Keratinocyte (primary cell): ENCODE data around the gene KRTAP4-4. TPM values are rescaled to one million over a fixed set of nuclear protein-coding genes. Genes with fewer than 3 reads are reported as not detected.
A peak's percentile ranks its signal among the peaks of the same experiment; 100 is the strongest.

Experiments
- DNase-seq: peaks from one replicate; pipeline ENCODE4 v3.0.0-alpha.2; 2011; ENCODE audit warnings: low read depth, missing footprints, low spot score
- FAIRE-seq: peaks from 2 replicates; lab custom pipeline; 2011; peaks lifted over from hg19 to GRCh38; lab: Jason Lieb, UNC
- H2AFZ ChIP-seq: 2 replicates; pipeline ENCODE4 v1.6.0; 2012; ENCODE audit warnings: low read length, control low read depth, inconsistent platforms; ENCODE audit not compliant: control insufficient read depth
- H3K27ac ChIP-seq: 2 replicates; pipeline ENCODE4 v1.5.1; 2011; ENCODE audit warnings: low read length; ENCODE audit not compliant: control insufficient read depth, insufficient read depth
- H3K27me3 ChIP-seq: 3 replicates; pipeline ENCODE4 v1.6.0; 2011; ENCODE audit warnings: low read length; ENCODE audit not compliant: control insufficient read depth, insufficient read depth; ENCODE audit errors: extremely low read depth
- H3K36me3 ChIP-seq, 2 experiments: 2 replicates in 1 of 2; 3 replicates in 1 of 2; pipeline ENCODE4 v1.5.1; 2011; ENCODE audit warnings: low read length in 2 of 2, mild to moderate bottlenecking in 1 of 2; ENCODE audit not compliant: control insufficient read depth in 2 of 2, insufficient read depth in 2 of 2; ENCODE audit errors: extremely low read depth in 1 of 2
- H3K4me1 ChIP-seq: 3 replicates; pipeline ENCODE4 v1.5.1; 2011; ENCODE audit warnings: low read length; ENCODE audit not compliant: control insufficient read depth, insufficient read depth; ENCODE audit errors: extremely low read depth
- H3K4me2 ChIP-seq: 3 replicates; pipeline ENCODE4 v1.6.0; 2011; ENCODE audit warnings: low read depth, low read length; ENCODE audit not compliant: control insufficient read depth, insufficient read depth; ENCODE audit errors: extremely low read depth
- H3K4me3 ChIP-seq, 3 experiments: fragments of 200-600 bp in 1 of 3; sonication (generic) in 1 of 3; 2 replicates in 2 of 3; 3 replicates in 1 of 3; pipeline ENCODE4 v1.5.1; 2011 to 2016; ENCODE audit warnings: low read length in 3 of 3, mild to moderate bottlenecking in 3 of 3, control low read depth in 2 of 3, inconsistent platforms in 1 of 3, low read depth in 1 of 3, mixed read lengths in 1 of 3, mixed run types in 1 of 3, moderate library complexity in 1 of 3; ENCODE audit not compliant: control insufficient read depth in 2 of 3, insufficient read depth in 2 of 3; ENCODE audit errors: extremely low read depth in 1 of 3
- H3K79me2 ChIP-seq: 2 replicates; pipeline ENCODE4 v1.6.0; 2012; ENCODE audit warnings: low read length; ENCODE audit not compliant: control insufficient read depth, insufficient read depth
- H3K9ac ChIP-seq: 3 replicates; pipeline ENCODE4 v1.6.0; 2011; ENCODE audit warnings: low read length; ENCODE audit not compliant: control insufficient read depth, insufficient read depth; ENCODE audit errors: extremely low read depth
- H3K9me1 ChIP-seq: 3 replicates; pipeline ENCODE4 v1.6.0; 2011; ENCODE audit warnings: low read length; ENCODE audit not compliant: control insufficient read depth, insufficient read depth; ENCODE audit errors: extremely low read depth
- H3K9me3 ChIP-seq: 2 replicates; pipeline ENCODE4 v1.5.1; 2012; ENCODE audit warnings: low read depth, low read length; ENCODE audit not compliant: control insufficient read depth
- H4K20me1 ChIP-seq: 3 replicates; pipeline ENCODE4 v1.6.0; 2011; ENCODE audit warnings: low read length; ENCODE audit not compliant: control insufficient read depth, insufficient read depth; ENCODE audit errors: extremely low read depth
- CTCF ChIP-seq, 3 experiments: IDR thresholded peaks in 1 of 3; conservative IDR thresholded peaks in 1 of 3; optimal IDR thresholded peaks in 1 of 3; 2 replicates in 2 of 3; 3 replicates in 1 of 3; pipeline versions ENCODE3 to v1.5.1; 2011; ENCODE audit warnings: low read length in 3 of 3, mild to moderate bottlenecking in 3 of 3, moderate library complexity in 2 of 3, control low read depth in 1 of 3, inconsistent platforms in 1 of 3; ENCODE audit not compliant: insufficient read depth in 2 of 3; ENCODE audit errors: extremely low read depth in 1 of 3
- EZH2 ChIP-seq: IDR thresholded peaks from one replicate; pipeline ENCODE4 v1.6.1; 2012; ENCODE audit warnings: inconsistent platforms, mild to moderate bottlenecking, low read length, moderate library complexity
- dilution Hi-C: fragments of 300-500 bp; cut with MboI; formaldehyde crosslinking; loops from one replicate; pipeline ENCODE4 v1.7.0; 2020; ENCODE audit warnings: low sequenced_read_pairs; ENCODE audit not compliant: extremely low pct_ligation_motif_present
- polyA plus RNA-seq, 5 experiments: library from polyadenylated mRNA; depleted of rRNA in 3 of 5; stranded (reverse) in 3 of 5; stranded (forward) in 1 of 5; unstranded in 1 of 5; fragments of >200 nt; gene quantifications; 1 replicate in 1 of 5; 2 replicates in 3 of 5; 3 replicates in 1 of 5; pipeline versions ENCODE4 v1.2.1 to v1.2.3, GENCODE V29; 2011 to 2012; ENCODE audit warnings: missing spikeins in 2 of 5, low read depth in 1 of 5, low replicate concordance in 1 of 5

KRTAP4-4 gene
- polyA plus RNA-seq, 1 donor (not counting 4 experiments of a cell fraction or from before 2014, with no cell fraction given) = not detected

GRCh38 chr17:41133880-41134735, 26.4 kb downstream of the KRTAP4-4 start:
- no peak overlapping the region for H3K4me3 ChIP-seq
- H3K79me2 ChIP-seq = no peaks in the 10 kb centered on the region
- no peaks in the 10 kb centered on the region for H3K9me3 ChIP-seq
- H3K9ac ChIP-seq = no peak overlapping the region
- TF ChIP-seq CTCF (optimal IDR thresholded peaks at IDR 0.05 in 1 of 3, IDR thresholded peaks at IDR 0.05 in 1 of 3, conservative IDR thresholded peaks at IDR 0.05 in 1 of 3; ENCODE audit: extremely low read depth in 1 of 3, insufficient read depth in 2 of 3, low read length in 3 of 3) (no peak), EZH2 (no peak)
- H3K4me2 ChIP-seq = no peak overlapping the region
- DNase-seq (no peak), FAIRE-seq (no peak)
- peaks cover 30% of the 10 kb centered on the region for H3K4me1 ChIP-seq
- H3K27ac ChIP-seq = no peak overlapping the region
- H3K36me3 ChIP-seq = no peaks in the 10 kb centered on the region
- no peaks in the 10 kb centered on the region for H3K27me3 ChIP-seq
- dilution Hi-C loops = no loop called here
- peak overlapping the region; percentile 1 for H2AFZ ChIP-seq
- H3K9me1 ChIP-seq = no peaks in the 10 kb centered on the region
- no peaks in the 10 kb centered on the region for H4K20me1 ChIP-seq

- H3K27ac ChIP-seq = peak overlapping the region; percentile 74
- no peaks in the 10 kb centered on the region for H3K9me1 ChIP-seq
- H3K79me2 ChIP-seq = no peaks in the 10 kb centered on the region
- H3K4me1 ChIP-seq = peaks cover 30% of the 10 kb centered on the region
- no peaks in the 10 kb centered on the region for H3K9me3 ChIP-seq
- TF ChIP-seq CTCF (optimal IDR thresholded peaks at IDR 0.05 in 1 of 3, IDR thresholded peaks at IDR 0.05 in 1 of 3, conservative IDR thresholded peaks at IDR 0.05 in 1 of 3; ENCODE audit: extremely low read depth in 1 of 3, insufficient read depth in 2 of 3, low read length in 3 of 3) = no peak
- H3K9ac ChIP-seq = no peak overlapping the region
- FAIRE-seq (peak; percentile 98), DNase-seq (peak; percentile 48)
- H4K20me1 ChIP-seq = no peaks in the 10 kb centered on the region
- H3K4me2 ChIP-seq = peak overlapping the region; percentile 53
- dilution Hi-C loops = no loop called here
- peak overlapping the region; percentile 72 for H2AFZ ChIP-seq
- H3K36me3 ChIP-seq = no peaks in the 10 kb centered on the region
- no peak overlapping the region for H3K4me3 ChIP-seq
- no peaks in the 10 kb centered on the region for H3K27me3 ChIP-seq
Observed at GRCh38 chr17:41131979-41132378, 28.6 kb downstream of the KRTAP4-4 start.
